Sigmoid colon (tissue), 3 donors: Measurements from ENCODE around the gene RMND1.

Source experiments
- POLR2A ChIP-seq, 2 donors: fragments of 450-650 bp; IDR thresholded peaks; one replicate each; pipeline ENCODE4 v1.6.1; 2016; ENCODE audit warnings: antibody characterized with exemption in 2 of 2, mild to moderate bottlenecking in 2 of 2, moderate library complexity in 2 of 2
- TF ChIP-seq, protein P1 (sequence below), 4 experiments: fragments of 450-650 bp in 3 of 4; fragments of 200-600 bp in 1 of 4; IDR thresholded peaks; one replicate each; pipeline ENCODE4 v1.5.1; 2016 to 2019; ENCODE audit warnings: antibody characterized with exemption in 4 of 4, mild to moderate bottlenecking in 3 of 4, moderate library complexity in 2 of 4

- TF ChIP-seq, protein P1, sequence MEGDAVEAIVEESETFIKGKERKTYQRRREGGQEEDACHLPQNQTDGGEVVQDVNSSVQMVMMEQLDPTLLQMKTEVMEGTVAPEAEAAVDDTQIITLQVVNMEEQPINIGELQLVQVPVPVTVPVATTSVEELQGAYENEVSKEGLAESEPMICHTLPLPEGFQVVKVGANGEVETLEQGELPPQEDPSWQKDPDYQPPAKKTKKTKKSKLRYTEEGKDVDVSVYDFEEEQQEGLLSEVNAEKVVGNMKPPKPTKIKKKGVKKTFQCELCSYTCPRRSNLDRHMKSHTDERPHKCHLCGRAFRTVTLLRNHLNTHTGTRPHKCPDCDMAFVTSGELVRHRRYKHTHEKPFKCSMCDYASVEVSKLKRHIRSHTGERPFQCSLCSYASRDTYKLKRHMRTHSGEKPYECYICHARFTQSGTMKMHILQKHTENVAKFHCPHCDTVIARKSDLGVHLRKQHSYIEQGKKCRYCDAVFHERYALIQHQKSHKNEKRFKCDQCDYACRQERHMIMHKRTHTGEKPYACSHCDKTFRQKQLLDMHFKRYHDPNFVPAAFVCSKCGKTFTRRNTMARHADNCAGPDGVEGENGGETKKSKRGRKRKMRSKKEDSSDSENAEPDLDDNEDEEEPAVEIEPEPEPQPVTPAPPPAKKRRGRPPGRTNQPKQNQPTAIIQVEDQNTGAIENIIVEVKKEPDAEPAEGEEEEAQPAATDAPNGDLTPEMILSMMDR (IDR thresholded peaks at IDR 0.05) = no peak
- TF ChIP-seq POLR2A (IDR thresholded peaks at IDR 0.05) = no peak
Measured at GRCh38 chr6:151499551-151499950, 47.6 kb upstream of the RMND1 start.
